Tibial nerve (tissue), 4 donors: ENCODE measurements around the gene FBXW11.

Experiments
- EP300 ChIP-seq, 2 donors: sonication (generic); formaldehyde crosslinking; IDR thresholded peaks; one replicate each; pipeline ENCODE4 v1.6.1; 2017; ENCODE audit warnings: antibody characterized with exemption in 2 of 2, mild to moderate bottlenecking in 1 of 2
- POLR2A ChIP-seq, 2 donors: fragments of 450-650 bp; IDR thresholded peaks; one replicate each; pipeline ENCODE4 v1.6.1; 2017; ENCODE audit warnings: antibody characterized with exemption in 2 of 2, mild to moderate bottlenecking in 2 of 2, moderate library complexity in 2 of 2
- TF ChIP-seq, protein P1 (sequence below), 5 experiments: fragments of 200-600 bp in 3 of 5; fragments of 450-650 bp in 2 of 5; sonication (generic) in 3 of 5; IDR thresholded peaks; one replicate each; pipeline ENCODE4 v1.5.1; 2016 to 2019; ENCODE audit warnings: antibody characterized with exemption in 5 of 5, mild to moderate bottlenecking in 3 of 5, moderate library complexity in 2 of 5

DNA sequence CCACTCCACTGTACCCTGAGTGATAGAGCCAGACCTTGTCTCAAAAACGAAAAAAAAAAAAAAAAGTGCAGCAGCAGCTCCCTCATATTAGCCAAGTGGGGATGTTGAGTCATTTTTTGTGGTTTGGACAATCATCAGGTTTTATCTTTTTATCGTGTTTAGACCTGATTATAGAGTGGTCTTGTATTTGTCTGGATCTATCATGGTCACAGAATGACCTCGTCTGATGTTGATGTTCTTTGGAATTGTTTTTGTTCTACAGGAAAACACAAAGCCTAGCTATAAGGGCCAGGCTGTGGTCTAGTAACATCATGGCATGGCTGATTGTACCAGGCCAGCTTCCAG, 1.6 kb upstream of the FBXW11 start:
- TF ChIP-seq, protein P1, sequence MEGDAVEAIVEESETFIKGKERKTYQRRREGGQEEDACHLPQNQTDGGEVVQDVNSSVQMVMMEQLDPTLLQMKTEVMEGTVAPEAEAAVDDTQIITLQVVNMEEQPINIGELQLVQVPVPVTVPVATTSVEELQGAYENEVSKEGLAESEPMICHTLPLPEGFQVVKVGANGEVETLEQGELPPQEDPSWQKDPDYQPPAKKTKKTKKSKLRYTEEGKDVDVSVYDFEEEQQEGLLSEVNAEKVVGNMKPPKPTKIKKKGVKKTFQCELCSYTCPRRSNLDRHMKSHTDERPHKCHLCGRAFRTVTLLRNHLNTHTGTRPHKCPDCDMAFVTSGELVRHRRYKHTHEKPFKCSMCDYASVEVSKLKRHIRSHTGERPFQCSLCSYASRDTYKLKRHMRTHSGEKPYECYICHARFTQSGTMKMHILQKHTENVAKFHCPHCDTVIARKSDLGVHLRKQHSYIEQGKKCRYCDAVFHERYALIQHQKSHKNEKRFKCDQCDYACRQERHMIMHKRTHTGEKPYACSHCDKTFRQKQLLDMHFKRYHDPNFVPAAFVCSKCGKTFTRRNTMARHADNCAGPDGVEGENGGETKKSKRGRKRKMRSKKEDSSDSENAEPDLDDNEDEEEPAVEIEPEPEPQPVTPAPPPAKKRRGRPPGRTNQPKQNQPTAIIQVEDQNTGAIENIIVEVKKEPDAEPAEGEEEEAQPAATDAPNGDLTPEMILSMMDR (IDR thresholded peaks at IDR 0.05): no peak
- TF ChIP-seq POLR2A (IDR thresholded peaks at IDR 0.05) (no peak), EP300 (IDR thresholded peaks at IDR 0.05) (no peak)
